ENCODE data around the gene TNKS1BP1.

Gene TNKS1BP1

DNA sequence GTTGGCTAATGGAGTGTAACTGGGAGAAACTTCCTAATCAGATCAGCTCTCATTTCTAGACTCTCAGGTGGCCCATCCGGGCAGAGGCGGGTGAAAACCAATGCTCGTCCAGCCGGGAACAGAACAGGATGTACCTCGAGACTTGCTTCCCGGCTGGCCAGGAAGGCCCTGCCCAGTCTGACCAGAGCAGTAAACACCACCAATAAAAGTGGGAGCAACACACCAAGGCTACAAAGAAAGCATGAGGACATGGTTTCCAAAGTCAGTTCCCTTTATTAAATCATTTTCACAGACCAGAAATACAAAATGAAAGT is 940 bp upstream of the TNKS1BP1 start:
- DNase-seq, result peak; percentile 63

- DNase-seq, result peak; percentile 56
These were observed 432 bp downstream of the TNKS1BP1 start for GRCh38 chr11:57324154-57324885.

DNA sequence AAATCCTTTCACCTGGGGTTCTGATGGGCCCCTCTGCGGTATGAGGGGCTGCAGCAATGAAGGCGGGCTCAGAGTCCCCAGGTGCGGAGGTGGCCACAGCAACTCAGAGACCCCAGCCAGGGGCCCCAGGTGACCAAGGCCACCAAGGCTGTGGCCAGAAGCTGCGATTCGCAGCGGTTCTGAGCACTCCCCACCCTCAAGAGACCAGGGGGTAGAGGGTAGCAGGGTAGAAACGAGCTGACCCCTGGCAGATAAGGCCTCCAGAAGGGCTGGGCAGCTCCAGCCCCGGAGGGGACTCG is 948 bp downstream of the TNKS1BP1 start:
- no peak for DNase-seq

DNA sequence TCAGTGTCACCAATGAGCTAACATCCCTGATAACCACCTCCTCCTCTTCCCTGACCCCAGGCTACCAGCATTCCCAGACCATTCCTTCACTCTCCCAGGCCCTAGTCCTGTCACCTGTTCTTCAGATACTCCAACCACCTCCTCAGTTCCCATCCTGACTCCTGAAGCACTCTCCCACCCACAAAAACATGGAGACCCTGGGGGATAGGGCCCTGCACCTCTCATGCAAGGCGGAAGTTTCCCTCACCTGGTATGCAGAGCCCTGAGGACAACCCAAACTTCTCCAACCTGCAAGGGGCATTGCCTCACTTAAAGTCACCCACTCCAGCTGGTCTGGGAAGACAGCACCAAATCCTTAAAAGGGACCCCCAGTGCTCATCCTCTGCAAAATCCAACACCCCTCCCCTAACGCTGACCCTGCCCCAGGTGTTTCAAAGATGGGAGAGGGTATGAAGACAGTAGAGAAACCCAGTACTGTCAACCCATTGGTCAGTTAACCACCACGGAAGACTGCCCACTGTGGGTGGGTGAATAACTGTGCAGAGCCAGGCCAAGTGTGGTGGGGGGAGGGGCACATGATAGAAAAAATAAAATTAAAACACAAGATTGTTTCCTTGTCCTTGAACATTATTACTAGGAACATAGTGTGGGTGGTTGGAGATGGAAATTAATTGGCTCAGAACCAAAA is 1.4 kb downstream of the TNKS1BP1 start:
- DNase-seq, result peak; percentile 33

GRCh38 chr11:57322256-57323166 is 2.2 kb downstream of the TNKS1BP1 start:
- peak; percentile 38 for DNase-seq

GRCh38 chr11:57321388-57322255 is 3.1 kb downstream of the TNKS1BP1 start:
- peak; percentile 56 for DNase-seq

DNA sequence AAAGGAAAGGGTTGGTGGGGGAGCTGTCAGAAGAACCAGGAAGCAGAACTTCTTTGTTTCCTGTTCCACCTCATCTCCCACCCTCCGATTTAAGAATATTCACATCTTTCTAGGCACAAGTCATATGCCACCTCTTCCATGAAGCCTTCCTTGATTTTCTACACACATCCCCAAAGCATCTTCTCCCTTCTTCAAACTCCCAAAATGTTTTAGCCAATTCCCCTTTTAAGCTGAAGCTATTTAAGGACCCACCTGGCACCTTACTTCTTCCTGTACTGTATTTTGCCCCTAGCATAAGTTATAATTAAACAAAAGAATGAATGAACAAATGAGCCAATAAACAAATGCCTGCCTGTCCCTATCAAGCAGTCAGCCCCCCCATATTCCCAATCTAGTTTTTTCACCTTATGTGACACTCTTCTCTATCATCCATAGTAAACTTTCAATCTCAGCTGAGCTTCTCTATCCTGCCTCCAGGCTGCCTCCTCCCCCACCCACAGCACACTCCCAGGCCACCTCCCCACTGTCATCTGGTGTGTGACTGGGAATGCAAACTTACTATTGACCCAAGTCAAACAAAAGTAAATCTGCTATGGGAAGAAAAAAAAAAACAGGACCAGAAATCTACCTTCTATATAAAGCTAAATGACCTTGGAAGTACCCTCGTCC is 3.9 kb downstream of the TNKS1BP1 start:
- DNase-seq, result no peak

DNA sequence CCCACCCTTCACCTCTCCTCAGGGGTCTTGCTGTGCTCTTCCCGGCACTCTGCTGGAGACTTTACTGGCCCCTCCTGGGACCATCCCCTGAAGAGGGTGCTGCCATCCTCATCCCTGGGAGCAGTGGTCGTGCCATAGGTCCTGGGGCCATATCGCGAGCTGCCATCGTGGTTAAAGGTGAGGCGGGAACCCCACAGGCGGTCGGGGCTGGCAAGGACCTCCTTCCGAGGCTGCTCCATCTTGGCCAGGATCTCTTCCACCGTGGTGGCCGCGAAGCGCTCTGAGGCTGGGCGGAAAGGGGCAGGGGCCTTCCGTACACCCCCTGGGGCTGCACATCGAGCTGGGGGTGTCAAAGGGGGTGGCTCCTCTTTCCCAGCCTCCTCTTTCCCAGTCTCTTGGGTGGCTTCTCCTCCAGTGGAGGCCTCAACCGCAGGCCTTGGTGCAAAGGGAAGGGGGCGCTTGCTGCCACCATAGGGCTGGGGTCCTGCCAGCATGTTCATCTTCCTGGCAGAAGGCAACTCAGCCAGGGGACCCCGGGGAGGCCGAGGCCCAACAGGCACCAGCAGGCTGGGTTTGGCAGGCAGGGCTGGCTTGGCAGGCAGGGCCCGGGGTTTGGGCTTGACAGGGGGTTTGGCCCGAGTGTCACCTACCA is 4.6 kb downstream of the TNKS1BP1 start:
- DNase-seq, result no peak

DNA sequence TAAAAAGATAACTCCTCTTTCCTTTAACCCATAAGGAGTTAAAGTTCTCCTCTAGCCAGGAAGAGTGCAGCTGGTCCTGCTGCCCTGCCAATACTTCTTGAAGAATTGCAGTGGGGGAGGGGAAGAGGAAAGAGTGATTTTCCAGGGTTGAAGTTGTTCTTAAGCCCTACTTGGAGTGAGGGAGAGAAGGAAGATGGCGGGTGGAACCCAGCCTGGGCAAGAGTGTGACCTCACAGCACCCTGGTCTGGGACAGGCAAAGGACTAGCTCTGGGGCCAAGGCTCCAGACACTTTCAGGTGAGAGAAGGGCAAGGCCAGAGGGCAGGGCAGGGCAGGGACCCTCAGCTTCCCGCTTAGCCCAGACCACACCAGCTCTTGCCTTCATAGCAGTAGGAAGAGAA is 6.6 kb downstream of the TNKS1BP1 start:
- no peak for DNase-seq

- no peak for DNase-seq
These were observed 8.7 kb downstream of the TNKS1BP1 start for GRCh38 chr11:57316017-57316416.

GRCh38 chr11:57315491-57315890 is 9.3 kb downstream of the TNKS1BP1 start:
- DNase-seq, result no peak

GRCh38 chr11:57314221-57314973 is 10.4 kb downstream of the TNKS1BP1 start:
- no peak for DNase-seq

- no peak for DNase-seq
These were observed 11.0 kb downstream of the TNKS1BP1 start for GRCh38 chr11:57313788-57314135.

DNA sequence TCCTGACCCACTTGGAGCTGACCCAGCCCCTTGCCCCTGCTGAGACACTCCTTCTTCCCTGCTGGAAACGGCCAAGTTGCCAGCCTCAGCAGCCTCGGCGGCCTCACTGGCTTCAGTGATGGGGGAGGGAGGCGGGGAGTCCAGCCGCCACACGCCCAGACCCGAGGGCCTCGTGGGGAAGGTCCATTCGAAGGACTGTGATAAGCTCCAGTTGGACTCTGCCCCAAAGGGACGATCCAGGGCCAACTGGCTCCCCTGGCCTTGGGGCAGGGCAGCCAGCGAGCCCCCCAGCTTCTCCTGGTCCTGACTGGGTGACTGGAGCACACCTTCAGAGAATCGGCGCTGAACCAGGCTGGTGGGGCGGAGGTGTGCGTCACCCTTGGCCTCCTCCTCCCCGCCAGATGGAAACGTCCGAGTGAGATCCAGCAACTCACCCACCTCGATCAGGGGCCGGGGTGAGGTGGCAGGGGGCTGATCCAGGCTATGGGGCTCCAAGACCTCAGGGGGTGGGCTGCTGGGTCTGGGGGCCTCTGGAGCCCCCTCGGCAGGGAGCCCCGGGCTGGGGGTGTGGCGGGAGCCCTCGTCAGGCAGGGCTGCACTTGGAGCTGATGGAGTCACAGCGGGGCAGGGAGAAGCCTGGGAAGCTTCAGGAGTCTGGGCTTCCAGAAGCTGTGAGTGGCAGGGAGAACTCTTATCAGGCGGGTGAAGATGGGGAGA is 11.5 kb downstream of the TNKS1BP1 start:
- no peak for DNase-seq

DNA sequence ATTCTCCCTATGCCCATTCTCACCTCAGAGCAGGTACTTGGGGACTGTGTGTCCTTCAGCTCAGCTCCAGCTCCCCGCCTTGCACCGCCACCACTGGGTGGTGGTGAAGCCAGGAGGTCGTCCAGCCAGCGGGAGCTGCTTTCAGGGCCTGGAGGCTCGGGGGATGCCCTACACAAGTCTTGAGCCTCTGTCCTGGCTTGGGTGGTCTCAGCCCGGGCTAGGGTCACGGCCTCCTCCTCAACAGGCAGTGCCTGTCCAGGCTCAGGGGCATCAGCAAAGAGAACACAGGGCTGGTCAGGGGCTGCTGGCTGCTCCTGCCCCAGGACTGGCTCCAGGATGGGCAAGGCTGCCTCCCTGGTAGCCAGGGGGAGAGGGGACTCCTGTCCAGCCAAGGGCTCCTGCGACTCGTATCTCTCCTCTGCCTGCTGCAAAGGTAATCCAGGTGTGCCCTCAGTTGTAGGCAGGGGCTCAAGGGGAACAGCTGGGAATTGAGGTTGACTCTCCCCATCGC is 12.2 kb downstream of the TNKS1BP1 start:
- no peak for DNase-seq

DNA sequence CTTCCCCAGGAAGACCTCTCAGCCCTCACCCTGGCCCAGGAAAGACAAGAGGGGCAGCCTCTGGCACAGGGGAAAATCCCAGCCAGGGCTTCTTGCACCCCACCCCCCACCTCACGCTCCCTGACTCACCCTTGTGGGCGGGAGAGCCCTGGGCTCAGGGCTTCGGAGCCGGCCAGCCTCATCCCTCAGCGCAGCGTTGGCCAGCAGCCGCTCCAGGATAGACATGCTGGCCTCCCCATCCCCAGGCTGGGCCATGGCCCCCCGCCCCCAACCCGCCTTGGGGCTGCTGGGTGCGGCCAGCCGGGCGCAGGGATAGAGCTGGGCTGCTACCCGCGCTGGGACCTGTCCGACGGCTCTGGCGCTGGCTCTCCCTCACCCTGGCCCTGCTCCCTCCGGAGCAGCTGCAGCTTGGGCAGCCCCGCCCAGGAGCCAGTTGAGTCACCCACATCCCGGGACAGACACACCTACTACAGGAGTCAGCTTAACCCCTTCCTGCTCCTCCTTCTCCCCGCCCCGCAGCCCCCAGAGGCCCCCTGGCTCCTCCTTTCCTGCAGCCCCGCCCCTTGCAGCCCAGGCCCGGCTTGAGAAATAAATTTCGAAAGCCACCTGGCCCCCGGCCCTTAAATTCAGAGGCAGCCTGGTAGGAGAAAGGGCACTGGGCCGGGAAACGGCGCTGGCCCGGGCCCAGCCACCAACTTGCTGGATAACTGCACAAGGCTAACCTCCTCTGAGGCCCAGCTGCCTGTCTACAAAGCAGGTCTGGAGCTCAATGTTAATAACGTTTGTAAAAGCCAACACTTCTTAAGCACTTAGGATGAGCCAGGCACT is 13.4 kb downstream of the TNKS1BP1 start:
- no peak for DNase-seq

DNA sequence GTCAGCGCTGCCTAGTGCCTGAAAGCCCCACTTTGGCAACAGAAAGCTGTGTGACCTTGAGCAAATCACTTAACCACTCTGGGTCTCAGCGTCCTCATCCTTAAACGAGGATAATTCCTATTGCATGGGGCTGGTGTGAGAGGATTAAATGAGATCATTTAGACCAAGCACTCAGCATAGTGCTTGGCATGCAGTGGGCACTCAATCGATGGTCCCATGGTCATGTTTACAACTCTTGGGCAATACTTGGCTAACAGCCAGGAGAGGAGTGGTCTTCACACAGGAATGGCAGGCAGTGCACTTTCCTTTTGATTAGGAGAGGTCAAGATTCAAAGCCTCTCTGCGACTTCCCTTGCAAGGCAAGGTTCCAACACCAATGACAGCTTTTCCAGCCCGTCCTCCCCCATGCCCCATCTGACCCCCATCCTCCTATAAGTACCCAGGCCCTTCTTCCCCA is 14.1 kb downstream of the TNKS1BP1 start:
- DNase-seq, result peak; percentile 10

DNA sequence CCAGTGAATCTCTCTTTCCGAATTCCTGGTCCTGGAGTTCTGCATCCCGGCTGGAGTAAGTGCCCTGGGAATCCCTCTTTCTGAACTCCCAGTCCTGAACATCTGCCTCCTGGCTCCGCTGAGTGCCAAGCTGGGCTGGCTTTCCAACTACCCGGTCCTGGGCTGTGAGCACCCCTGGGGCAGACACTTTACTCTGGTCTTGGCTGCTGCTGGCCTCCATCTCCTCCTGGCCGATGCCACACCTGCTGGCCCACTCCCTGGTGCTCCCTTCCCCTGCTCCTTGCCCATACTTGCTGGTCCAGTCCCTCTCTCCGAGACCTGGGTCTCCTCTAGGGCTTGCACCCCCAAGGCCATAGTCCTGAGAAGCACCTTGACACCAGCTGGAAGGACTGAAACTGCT is 14.7 kb downstream of the TNKS1BP1 start:
- DNase-seq, result no peak

All from OCI-M1 (cell line).